Stimulated activated CD4-positive, alpha-beta T cell treated with anti-CD3 and anti-CD28 coated beads, Interleukin-4, amount 100 ng/mL, for 1 hour (primary cell): ENCODE data around the gene PRKAG2.
"Not testable (repeated sequence)": the region's sequence is repeated elsewhere in the genome, so short reads cannot be mapped to it uniquely, and the experiment has no call there.

Experiments used
- DNase-seq: peaks from one replicate; pipeline ENCODE4 v3.0.0-alpha.2; 2020

The PRKAG2 gene

DNA sequence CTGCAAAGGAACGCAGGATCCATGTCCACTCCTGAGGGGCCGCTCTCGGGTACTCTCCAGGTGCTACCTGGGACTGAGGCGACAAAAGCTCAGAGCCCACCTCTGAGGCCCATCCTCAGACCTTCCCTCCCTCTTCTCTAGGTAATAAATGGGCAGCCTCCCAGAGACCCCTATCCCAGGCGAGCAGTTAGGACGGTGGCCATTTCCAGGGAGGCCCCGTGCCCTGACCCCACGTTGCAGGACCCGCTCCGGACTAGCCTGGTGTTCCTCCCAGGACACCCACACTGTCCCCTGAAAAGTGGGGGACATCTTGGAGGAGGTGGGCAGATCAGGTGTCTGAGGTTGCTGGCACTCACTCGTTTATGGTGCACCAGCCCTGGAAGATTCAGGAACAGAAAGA lies 44.3 kb downstream of the PRKAG2 start:
- DNase-seq = no peak

DNA sequence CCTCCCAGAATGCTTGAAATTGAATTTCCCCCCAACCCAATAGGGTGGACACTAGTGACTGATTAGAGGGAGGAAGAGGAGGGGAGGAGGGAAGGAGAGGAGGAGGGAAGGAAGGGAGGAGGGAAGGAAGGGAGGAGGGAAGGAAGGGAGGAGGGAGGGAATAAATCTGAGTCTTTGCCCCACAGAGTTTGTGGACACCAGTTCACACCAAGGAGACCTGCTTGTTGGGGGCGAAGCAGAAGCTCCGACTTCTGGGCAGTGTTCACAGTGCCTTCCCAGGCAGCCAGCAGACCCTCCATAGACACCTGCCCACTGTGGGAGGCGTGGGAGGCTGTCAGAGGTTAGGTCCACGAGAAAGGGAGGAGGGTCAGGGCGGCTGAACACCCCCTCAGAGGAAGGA lies 44.8 kb downstream of the PRKAG2 start:
- no peak for DNase-seq

DNA sequence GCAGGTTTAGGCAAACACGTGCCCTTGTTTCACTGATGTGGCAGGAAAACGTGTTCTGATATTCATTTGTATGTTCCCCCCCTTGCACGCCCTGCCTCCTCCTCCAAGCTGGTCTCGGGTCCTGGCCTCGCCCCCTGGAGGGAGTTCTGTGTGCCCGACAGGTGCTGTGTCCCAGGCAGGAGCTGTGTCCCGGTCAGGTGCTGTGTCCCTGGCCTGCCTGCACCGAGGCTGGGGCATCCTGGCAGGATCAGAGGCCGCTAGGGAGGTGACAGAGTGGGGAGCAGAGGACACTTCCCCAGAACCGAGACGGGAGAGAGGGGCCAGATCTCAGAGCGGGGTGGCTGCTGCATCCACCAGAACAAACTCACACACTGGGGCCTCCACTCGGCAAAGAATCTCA lies 45.3 kb downstream of the PRKAG2 start:
- no peak for DNase-seq

DNA sequence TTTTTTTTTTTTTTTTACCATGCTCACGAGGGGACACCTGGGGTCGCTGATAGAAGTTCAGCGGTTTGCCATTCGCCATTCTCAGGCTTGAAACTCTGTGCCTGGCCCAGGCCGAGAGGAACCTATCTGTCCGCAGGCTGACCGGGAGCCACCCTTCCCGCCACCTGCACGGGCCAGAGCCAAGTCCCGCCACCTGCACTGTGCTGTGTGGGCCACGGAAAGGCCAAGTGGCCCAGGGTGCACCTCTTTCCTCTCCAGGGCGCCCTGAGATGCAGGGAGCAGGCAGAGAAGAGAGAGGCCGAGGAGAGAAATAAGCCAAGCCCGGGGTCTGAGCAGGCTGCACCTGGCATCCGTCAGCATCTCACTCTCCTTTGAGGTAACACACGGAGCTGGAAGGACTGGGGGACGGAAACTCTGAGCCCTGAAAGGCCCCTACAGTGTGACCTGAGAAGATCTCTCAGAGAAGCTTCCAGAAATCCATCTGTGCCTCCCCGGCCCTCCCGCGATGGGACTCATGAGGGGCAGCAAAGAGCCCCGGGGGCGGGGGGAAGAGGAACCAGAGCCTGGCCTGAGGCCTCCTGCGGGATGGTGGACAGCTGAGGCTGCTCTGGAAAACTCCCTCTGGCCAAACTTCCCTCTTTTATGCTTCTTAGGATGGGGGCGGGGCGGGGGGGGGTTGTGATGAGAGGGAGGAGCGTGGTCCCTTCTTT lies 46.6 kb downstream of the PRKAG2 start:
- DNase-seq = no peak

DNA sequence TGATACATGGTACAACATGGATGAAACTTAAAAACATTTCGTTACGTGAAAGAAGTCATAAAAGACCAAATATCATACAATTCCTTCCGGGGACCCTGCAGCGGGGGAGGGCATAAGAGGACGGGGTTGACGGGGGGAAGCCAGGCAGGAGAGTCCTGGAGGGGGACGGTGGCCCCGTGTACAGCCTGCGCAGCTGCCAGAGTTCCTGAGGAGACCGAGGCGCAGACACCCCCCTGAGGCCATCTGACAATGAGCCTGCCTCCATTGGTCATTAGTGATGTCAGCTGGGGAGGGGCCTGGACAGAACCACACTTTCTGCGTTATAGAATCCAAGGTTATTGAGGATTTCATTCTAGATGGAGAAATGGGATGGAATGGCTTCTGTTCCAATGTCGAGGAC lies 47.2 kb downstream of the PRKAG2 start:
- no peak for DNase-seq

DNA sequence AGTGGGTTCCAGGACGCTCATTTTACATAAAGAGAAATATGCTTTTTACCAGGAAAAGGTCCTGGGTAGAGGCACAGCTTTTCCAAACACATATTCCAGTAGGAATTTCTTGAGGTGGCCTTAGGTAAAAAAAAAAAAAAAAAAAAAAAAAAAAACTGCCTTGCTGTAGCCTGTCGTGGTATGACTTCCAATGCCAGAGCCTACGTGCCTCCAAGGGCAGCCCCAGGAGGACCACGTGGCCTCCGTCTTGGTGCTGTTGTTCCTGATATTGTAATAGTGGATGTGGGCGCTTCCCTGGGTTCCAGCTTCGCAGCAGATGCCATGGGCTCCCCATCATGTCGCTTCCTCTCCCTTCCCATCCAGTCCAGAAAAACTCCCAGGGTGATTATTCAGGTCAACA lies 49.3 kb downstream of the PRKAG2 start:
- no peak for DNase-seq

DNA sequence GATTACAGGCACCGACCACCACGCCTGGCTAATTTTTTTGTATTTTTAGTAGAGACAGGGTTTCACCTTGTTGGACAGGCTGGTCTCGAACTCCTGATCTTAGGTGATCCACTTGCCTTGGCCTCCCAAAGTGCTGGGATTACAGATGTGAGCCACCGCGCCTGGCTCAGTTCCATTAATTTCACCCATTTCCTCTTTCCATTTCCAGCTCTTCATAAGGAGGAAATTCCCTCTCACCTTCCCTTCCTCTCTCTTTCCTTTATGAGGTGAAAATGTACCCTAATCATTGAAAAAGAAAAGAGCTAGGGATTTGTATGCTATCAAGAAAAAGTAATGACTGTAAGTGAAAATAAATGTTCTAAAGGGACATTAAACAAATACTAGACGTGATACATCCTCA lies 50.6 kb downstream of the PRKAG2 start:
- not testable (repeated sequence) for DNase-seq

DNA sequence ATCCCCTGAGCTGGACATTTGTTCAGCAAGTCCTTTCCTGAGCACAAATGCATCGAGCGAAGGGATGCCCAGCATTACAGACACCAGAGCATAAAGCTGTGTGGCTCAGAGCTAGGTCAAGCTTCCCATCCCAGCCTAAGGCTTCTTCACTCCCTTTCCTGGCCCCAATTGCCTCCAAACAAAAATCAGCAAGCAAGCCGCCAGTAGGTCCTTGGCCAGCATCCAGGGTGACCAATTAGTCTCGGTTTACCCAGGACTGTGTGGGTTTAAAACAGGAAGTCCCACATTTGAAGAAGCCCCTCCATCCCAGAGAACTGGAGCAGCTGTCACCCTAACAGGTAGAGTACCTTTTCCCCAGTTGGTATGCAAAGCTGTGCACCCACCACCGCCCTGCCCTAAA lies 51.2 kb downstream of the PRKAG2 start:
- DNase-seq = no peak

DNA sequence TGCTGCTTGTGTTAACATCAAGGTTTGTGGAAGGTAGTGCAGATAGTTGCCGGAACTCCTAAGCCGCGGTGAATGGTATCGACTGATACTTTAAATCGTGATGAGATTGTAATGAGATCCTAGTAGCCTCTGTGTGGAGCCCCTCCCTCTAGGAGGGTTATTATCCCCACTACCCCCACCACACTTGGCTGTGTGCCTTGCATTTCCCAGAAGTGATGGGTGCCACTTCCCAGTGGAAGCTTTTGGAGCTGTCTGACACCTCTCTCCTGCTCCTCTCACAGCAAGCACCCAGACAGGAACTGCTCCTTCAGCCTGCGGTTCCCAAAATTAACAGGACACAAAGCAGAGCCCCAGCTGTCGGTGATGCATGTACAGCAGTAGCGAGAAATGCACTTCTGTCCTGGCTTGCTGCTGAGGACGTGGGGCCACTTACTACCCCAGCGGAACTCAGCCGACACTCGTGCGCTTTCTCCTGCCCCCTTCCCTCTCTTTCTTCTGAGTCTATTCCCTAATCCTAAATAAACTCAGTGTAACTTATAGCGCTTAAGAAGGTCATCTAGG lies 52.5 kb downstream of the PRKAG2 start:
- DNase-seq = no peak

DNA sequence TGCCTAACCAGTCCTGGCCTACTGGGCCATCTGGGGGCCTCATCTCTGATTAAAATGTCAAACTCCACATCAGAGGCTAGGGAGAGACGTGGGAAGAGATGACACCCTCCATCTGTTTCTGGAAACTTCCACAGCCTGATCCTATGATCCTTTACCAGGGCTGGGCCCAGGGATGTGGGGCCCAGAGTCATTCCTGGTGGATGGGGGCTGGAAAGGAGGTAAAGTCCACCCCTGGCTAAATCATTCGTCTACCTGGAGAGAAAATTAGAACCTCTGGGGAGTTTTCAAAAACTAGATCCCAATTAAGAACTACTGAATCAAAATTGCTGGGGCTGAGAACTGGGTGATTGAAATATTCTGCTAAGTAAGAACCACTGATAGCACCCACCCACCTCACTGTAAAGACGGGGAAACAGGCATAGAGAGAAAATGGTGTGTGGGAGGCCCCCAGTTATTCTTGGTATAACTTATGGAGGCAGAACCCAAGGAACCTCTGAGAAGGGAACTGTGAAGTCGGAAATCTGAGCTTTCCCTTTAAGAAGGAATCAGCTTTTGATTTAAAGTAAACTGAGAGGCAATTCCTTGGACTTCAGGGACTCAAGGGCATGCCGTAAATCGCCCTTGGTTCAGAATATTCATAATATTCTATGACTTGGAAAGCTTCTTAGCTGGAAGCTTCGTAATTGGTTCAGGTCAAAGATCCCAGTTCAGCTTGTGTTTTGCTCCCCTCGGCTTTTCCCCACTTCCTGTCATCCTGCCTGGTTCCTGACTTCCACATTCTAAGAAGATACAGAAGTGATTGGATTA lies 53.1 kb downstream of the PRKAG2 start:
- DNase-seq = no peak

DNA sequence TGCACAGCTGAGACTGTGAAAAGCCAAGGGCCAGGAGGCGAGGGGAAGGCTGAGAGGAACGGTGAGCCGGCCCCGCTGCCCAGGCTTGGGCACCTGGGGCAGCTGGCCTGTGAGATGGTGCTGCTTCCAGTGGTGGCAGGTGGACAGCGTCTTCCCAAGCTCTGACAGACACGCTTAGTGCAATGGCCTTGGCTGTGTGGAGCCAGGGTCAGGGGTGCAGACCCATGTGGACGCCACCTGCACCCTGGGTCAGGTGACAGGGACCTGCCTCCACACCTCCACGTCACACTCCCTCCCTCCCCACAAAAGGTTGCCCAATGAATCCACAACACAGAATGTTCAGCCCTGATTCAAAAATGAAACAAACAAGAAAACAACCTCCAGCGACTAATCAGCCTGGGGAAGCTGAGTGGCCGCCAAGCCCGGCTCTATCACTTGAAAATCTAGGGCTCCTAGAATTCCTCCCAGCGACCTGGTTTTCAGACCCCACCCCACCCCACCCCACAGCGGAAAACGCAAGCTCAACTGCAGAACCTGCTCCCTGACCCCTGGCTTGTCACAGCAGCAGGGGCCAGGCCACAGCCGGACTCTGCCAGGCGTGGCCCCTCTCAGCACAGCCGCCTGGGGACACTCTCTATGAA lies 54.3 kb downstream of the PRKAG2 start:
- no peak for DNase-seq

DNA sequence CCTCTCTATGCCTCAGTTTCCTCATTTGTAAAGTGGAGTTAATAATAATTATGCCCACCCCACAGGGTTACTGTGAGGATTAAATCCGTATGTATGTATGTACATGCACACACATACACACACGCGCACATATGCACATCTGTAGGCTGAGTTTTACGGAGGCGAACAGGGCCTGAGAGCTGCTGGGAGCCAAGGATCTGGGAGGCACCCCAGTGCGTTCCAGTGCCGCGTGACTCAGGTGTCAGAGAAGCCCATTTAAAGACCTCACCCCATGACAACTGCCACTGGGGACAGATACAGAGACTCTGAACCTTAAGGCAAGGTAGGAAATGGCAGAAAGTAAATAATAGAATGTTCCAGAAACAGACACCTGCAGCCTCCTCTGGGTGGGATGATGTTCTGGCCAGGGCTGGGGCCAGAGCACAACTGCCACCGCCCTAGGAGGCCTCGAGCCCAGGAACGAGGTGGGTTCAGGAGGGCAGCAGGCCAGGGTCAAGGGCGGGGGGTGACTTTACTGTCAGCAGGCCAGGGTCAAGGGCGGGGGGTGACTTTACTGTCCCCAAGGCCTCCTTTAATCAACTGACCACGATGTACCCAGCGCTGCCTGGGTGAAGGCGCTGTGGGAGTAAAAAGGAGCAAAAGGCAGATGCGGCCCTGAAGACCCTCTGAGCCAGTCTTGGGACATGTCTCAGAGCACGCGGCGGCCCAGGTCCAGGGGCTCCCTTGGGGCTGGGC lies 54.9 kb downstream of the PRKAG2 start:
- DNase-seq = no peak

DNA sequence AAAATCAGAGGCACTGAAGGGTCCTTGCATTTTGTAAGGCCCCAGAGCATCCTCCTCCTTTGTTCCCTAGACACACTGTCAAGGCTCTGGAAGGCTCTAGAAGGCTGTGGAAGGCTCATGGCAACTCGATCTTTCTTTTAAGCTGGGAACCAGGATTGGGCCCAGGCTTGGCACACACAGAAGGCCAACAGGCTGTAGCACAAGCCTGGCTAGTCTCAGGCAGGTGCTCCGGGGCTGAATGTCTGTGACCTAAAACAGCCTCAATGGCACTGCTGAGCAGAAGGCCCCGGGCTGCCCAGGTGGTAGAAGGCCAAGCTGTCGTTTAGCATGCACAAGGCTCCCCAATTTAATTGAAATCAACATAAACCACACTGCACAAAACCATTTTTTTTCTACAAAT lies 55.7 kb downstream of the PRKAG2 start:
- no peak for DNase-seq

DNA sequence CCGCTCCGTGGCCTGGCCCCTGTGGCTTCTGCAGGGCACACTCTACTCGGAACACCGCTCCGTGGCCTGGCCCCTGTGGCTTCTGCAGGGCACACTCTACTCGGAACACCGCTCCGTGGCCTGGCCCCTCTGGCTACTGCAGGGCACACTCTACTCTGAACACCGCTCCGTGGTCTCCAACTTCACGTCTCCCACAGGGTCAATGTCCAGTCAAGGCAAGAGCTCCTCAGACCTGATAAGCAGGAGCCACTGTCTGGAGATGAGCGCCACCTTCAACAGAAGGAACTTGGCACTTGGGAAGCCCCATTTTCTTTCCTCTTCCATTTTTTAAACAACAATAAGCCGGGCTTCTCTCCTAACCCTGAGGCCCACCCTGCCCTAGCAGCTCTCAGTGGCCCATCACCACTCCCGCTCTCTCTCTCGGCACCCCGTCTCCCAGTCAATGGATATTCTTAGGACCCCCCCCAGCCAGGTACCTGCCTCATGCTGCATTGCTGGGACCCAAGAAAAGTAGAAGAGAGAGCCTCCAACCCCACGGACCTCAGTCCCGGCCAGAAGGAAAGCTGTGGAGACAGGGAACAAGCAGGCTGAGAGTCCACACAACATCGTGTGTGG lies 56.3 kb downstream of the PRKAG2 start:
- no peak for DNase-seq

DNA sequence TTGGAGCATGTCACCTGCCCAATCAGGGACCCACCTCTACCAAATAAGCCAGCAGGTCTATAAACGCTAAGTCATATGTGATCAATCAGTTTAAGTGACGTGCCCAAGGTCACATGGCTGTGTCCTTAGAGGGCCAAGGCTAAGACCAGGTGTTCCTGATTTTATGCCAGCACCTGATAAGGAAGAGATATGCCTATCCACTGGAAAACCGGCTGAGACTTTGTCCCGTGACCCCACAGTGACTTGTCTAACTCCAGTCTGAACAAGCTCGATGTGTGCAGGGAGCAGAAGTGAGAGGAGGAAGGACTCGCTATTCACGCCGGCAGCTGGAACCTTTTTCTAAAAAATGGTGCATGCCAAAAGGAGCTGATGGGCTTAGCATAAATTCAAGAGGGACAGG lies 57.0 kb downstream of the PRKAG2 start:
- no peak for DNase-seq

DNA sequence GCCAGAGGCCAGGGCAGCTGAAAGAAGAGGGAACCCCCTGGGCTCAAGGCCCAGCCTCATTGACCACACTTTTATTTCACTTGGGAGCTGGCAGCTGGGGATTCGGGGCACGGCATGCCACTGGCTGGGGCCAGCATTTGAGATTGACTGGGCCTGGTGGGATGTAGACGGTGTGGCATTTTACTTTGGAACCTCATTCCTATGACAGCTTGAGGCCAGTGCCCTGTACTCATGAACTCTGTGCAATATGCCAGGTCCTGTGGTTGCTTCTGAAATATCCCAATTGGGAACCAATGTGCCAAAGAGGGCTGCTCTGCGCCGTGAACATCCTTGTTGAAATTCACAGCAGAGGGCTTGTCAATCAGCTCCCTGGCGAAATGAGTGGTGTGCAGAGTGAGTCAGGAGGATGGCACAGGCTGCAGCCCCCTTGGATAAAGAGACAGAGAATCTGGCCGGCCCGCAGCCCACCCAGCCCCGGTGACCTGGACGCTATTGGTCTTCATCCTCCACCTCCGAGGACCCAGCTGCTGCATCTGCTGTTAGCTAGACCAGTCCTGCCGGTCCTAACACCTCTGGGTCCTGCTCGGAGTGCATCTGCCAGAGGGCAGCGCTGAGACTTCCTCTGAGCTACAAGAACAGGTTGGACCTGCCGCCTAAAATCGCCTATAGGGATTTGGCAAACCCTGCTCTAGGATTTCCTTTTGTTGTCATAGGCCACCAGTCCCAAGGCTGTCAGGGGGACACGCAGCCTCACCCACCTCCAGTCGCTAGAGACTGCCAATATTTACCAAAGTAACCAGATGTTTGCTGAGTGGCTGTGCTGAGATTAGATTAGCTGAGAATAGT lies 58.0 kb downstream of the PRKAG2 start:
- DNase-seq = no peak

DNA sequence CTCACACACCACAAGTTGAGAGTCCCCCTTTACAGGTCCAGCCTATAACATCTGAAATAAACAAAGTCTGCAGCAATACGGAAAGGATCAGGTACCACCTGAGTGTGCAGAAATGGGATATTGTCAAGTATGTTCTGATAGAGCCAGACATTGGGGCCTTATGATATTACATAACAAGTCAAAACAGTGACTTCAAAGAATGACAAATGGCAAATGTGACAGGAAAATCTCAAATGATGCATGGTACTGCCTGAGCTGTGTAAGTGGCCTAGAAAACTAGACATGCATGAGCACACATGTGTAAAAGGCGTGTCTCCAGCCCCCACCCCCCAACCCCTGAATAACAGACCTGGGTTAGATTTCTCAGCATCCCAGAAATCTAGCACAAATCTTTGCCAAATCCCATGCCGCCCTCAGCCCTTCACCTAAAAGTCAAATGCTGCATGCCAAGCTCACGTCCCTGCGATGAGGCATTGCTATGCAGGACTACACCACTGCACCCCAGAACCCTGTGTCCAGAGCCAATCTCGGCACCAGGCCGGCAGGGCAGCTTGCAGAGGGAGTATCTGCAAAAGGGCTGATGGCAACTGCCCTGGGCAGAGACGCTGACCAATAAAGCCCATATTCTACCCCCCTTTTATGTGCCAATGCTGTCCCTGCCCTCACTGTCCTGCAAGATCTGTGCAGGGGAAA lies 58.8 kb downstream of the PRKAG2 start:
- DNase-seq = no peak

DNA sequence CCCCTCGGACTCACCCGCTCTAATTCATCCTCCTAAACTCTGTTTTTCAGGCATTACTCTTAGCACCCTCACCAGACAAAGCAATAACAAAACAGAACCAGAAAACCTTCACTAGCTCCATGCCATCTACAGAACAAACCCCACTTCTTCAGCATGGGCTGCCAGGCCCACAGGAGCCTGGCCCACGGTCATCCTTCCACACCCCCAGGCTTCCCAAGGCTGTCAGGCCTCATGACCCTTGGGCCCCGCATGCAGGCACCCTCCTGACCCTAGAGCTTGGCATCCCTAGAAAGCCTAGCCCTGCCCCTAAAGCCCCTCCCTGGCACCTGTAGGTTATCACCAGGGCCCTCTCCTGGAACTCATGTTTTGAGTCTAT lies 59.6 kb downstream of the PRKAG2 start:
- no peak for DNase-seq

DNA sequence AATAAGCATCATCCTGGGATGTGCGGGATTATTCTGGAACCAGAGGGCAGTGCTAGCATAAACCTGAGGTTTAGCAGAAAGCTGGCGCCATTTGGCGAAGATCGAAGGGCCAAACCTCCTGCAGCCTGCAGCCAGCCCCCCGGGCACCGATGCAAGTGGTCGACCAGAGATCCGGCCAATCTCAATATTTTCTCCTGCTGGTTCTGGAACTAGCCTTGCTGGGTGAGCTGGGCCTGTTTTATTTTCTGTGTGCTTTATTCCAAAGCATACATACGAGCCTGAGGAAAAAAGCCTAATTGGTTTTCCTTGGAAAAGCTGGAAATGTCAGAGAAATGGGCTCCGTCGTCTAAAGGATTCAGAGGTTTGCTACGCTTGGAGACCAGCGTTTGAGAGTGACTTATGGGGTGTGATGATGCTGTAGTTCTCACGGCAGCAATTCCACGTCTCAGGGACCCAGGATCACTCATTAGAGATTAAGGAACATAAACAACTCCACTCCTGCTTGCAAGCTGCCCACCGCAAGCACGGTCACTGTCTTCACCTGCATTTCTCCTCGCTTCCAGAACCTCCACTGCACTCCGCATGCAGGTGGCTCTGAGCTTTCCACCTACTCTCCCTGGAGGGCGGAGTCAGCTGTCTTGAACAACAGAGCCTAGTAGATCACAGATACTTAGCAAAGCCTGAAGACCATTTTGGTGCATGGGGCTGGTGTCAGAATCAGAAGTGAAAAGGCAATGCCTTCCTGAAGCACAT lies 60.2 kb downstream of the PRKAG2 start:
- no peak for DNase-seq

DNA sequence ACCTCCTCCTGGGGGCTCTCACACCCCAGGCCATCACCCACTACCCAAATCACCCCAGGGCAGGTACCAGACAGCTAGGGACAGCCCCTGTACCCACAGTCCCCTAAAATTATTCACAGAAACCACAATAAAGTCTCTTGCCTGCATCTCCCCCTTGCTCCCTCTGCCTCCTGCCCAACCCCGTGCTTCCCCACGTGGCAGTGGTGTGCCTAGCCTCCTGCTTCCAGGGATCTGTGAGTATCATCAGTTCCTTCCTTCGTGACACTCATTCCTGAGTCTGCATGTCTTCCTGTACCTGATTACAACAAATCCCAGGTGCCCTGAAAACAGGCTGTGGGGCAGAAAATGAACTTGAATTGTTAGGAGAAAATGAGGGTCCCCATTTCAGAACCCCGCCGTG lies 61.5 kb downstream of the PRKAG2 start:
- DNase-seq = no peak
